ENCODE results near the gene ECE1. TPM values are rescaled to one million over a fixed set of nuclear protein-coding genes. Genes with fewer than 3 reads are reported as not detected.

The ECE1 gene
- total and polyA plus RNA-seq, 2 of the 13 experiments (the other 11 are each of a cell fraction or from before 2014, with no cell fraction given), result 13.5 to 21.2 TPM

DNA sequence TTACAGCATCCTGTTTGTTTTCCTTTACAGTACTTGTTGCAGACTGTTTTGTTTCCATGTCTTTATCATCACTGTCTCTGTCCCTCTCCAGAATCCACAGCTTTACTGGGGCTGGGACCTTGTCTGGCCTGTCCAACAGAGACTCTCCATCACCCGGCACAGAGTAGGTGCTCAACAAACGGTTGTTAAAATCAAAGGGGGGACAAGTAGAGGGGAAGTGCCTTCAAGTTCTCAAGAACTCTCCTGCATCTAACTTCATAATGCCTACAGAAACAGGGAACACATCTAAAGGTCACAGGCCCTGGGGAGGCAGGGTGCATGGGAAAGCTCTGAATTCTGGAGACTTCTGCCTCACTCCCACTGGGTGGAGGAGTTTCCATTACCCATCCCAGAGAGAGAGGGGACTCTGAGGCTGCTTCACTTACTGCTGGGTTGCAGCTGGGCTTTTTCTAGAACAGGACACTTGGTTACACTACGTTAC, 2.3 kb upstream of the ECE1 start:
- TF ChIP-seq, protein P1, sequence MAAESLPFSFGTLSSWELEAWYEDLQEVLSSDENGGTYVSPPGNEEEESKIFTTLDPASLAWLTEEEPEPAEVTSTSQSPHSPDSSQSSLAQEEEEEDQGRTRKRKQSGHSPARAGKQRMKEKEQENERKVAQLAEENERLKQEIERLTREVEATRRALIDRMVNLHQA (CRISPR knock-in tag; IDR thresholded peaks at IDR 0.05), result no peak
- TF ChIP-seq STAT5B (CRISPR knock-in tag; IDR thresholded peaks at IDR 0.05), result no peak
- TF ChIP-seq, protein P2, sequence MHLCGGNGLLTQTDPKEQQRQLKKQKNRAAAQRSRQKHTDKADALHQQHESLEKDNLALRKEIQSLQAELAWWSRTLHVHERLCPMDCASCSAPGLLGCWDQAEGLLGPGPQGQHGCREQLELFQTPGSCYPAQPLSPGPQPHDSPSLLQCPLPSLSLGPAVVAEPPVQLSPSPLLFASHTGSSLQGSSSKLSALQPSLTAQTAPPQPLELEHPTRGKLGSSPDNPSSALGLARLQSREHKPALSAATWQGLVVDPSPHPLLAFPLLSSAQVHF (CRISPR knock-in tag; IDR thresholded peaks at IDR 0.05), result no peak
- TF ChIP-seq SP5 (CRISPR knock-in tag; IDR thresholded peaks at IDR 0.05; ENCODE audit: borderline replicate concordance, low read depth), result no peak
- Histone ChIP-seq H2AFZ (ENCODE audit: low read length) (no peak overlapping the region), H3K9ac (ENCODE audit: insufficient read depth, low read depth, low read length) (no peak overlapping the region), H3K27ac (ENCODE audit: extremely low read length, insufficient read depth, low read length) (no peak overlapping the region), H3K9me3 (ENCODE audit: low read length) (no peaks in the 10 kb centered on the region), H3K79me2 (ENCODE audit: insufficient read depth, low read length) (no peaks in the 10 kb centered on the region), H3K27me3 (ENCODE audit: control insufficient read depth in 1 of 2, insufficient read depth in 2 of 2, low read length in 2 of 2) (no peaks in the 10 kb centered on the region), H3K4me2 (ENCODE audit: low read depth, low read length) (no peak overlapping the region), H3K4me3 (replicated peaks in 1 of 3; ENCODE audit: insufficient read depth in 1 of 3, low read depth in 2 of 3, low read length in 3 of 3) (no peak overlapping the region), H3K4me1 (ENCODE audit: insufficient read depth, low read length) (peaks cover 18% of the 10 kb centered on the region), H4K20me1 (ENCODE audit: insufficient read depth, low read length) (no peaks in the 10 kb centered on the region), H3K36me3 (replicated peaks in 1 of 2; ENCODE audit: control insufficient read depth in 1 of 2, insufficient read depth in 2 of 2, low read length in 2 of 2) (no peaks in the 10 kb centered on the region)
- intact Hi-C loops (cut with micrococcal nuclease; ENCODE audit: unreplicated experiment) (no loop called here), in situ Hi-C loops (cut with HindIII; ENCODE audit: extremely low pct_ligation_motif_present, low pct_unique_long_range_greater_than_20kb) (no loop called here)
- CTCF ChIA-PET (ENCODE audit: low intra/inter-chr PET ratio, low total read pairs), result no interaction called here
- ATAC-seq (no peak), FAIRE-seq (no peak), DNase-seq (ENCODE audit: low spot score) (no peak)
- no TSS peak for BruUV-seq (replicated peaks)
- POLR2A ChIA-PET, result no interaction called here
- WGBS (ENCODE audit: low lambda C conversion rate), result 82% methylated on average over 3 of the region's 3 CpGs

DNA sequence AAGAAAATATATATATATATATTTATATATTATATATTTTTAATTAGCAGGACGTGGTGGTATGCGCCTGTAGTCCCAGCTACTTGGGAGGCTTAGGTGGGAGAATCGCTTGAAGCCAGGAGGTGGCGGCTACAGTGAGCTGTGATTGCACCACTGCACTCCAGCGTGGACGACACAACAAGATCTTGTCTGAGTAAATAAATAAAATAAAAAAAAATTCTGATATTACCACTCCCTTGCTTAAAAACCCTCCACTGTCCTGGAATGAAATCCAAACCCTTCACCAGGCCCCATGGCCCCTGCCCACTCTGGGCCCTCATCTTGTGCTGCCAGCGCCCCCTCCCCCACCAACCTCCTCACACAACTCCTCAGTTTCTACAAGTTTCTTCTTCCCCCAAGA, 1.7 kb upstream of the ECE1 start:
- H3K4me3 ChIP-seq (replicated peaks in 1 of 3; ENCODE audit: insufficient read depth in 1 of 3, low read depth in 2 of 3, low read length in 3 of 3), result no peak overlapping the region
- DNase-seq (ENCODE audit: low spot score), result no peak
- no peak overlapping the region for H3K27ac ChIP-seq (ENCODE audit: extremely low read length, insufficient read depth, low read length)
- FAIRE-seq, result no peak
- CTCF ChIA-PET (ENCODE audit: low intra/inter-chr PET ratio, low total read pairs), result no interaction called here
- no peaks in the 10 kb centered on the region for H3K36me3 ChIP-seq (replicated peaks in 1 of 2; ENCODE audit: control insufficient read depth in 1 of 2, insufficient read depth in 2 of 2, low read length in 2 of 2)
- no peak for ATAC-seq
- BruUV-seq (replicated peaks), result no TSS peak
- peaks cover 20% of the 10 kb centered on the region for H3K4me1 ChIP-seq (ENCODE audit: insufficient read depth, low read length)
- no peaks in the 10 kb centered on the region for H3K9me3 ChIP-seq (ENCODE audit: low read length)
- 93% methylated on average over 7 of the region's 7 CpGs for WGBS (ENCODE audit: low lambda C conversion rate)
- POLR2A ChIA-PET, result no interaction called here
- no peaks in the 10 kb centered on the region for H3K27me3 ChIP-seq (ENCODE audit: control insufficient read depth in 1 of 2, insufficient read depth in 2 of 2, low read length in 2 of 2)
- intact Hi-C loops (cut with micrococcal nuclease; ENCODE audit: unreplicated experiment), result no loop called here
- no peak overlapping the region for H3K4me2 ChIP-seq (ENCODE audit: low read depth, low read length)
- in situ Hi-C loops (cut with HindIII; ENCODE audit: extremely low pct_ligation_motif_present, low pct_unique_long_range_greater_than_20kb), result no loop called here
- no peak overlapping the region for H3K9ac ChIP-seq (ENCODE audit: insufficient read depth, low read depth, low read length)
- H2AFZ ChIP-seq (ENCODE audit: low read length), result no peak overlapping the region
- H4K20me1 ChIP-seq (ENCODE audit: insufficient read depth, low read length), result no peaks in the 10 kb centered on the region
- H3K79me2 ChIP-seq (ENCODE audit: insufficient read depth, low read length), result no peaks in the 10 kb centered on the region
- TF ChIP-seq CREM (IDR thresholded peaks at IDR 0.05), result no peak
- TF ChIP-seq CREM (CRISPR knock-in tag; IDR thresholded peaks at IDR 0.05), result no peak
- TF ChIP-seq, protein P3, sequence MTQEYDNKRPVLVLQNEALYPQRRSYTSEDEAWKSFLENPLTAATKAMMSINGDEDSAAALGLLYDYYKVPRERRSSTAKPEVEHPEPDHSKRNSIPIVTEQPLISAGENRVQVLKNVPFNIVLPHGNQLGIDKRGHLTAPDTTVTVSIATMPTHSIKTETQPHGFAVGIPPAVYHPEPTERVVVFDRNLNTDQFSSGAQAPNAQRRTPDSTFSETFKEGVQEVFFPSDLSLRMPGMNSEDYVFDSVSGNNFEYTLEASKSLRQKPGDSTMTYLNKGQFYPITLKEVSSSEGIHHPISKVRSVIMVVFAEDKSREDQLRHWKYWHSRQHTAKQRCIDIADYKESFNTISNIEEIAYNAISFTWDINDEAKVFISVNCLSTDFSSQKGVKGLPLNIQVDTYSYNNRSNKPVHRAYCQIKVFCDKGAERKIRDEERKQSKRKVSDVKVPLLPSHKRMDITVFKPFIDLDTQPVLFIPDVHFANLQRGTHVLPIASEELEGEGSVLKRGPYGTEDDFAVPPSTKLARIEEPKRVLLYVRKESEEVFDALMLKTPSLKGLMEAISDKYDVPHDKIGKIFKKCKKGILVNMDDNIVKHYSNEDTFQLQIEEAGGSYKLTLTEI (CRISPR knock-in tag; conservative IDR thresholded peaks at IDR 0.05), result no peak
- no peak for TF ChIP-seq JARID2 (CRISPR knock-in tag; IDR thresholded peaks at IDR 0.05; ENCODE audit: insufficient replicate concordance)
- TF ChIP-seq, protein P4, sequence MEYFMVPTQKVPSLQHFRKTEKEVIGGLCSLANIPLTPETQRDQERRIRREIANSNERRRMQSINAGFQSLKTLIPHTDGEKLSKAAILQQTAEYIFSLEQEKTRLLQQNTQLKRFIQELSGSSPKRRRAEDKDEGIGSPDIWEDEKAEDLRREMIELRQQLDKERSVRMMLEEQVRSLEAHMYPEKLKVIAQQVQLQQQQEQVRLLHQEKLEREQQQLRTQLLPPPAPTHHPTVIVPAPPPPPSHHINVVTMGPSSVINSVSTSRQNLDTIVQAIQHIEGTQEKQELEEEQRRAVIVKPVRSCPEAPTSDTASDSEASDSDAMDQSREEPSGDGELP (IDR thresholded peaks at IDR 0.05; ENCODE audit: borderline replicate concordance, low read depth), result no peak
- no peak for TF ChIP-seq RARG (CRISPR knock-in tag; IDR thresholded peaks at IDR 0.05; ENCODE audit: low read depth)
- TF ChIP-seq, protein P5, sequence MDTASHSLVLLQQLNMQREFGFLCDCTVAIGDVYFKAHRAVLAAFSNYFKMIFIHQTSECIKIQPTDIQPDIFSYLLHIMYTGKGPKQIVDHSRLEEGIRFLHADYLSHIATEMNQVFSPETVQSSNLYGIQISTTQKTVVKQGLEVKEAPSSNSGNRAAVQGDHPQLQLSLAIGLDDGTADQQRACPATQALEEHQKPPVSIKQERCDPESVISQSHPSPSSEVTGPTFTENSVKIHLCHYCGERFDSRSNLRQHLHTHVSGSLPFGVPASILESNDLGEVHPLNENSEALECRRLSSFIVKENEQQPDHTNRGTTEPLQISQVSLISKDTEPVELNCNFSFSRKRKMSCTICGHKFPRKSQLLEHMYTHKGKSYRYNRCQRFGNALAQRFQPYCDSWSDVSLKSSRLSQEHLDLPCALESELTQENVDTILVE (CRISPR knock-in tag; IDR thresholded peaks at IDR 0.05), result no peak
- no peak for TF ChIP-seq ATF1 (CRISPR knock-in tag; IDR thresholded peaks at IDR 0.05)
- no peak for TF ChIP-seq EHMT2 (IDR thresholded peaks at IDR 0.05; ENCODE audit: borderline replicate concordance, low read depth, low read length)
- TF ChIP-seq PHF20 (CRISPR knock-in tag; IDR thresholded peaks at IDR 0.05), result no peak
- TF ChIP-seq SMARCC2 (IDR thresholded peaks at IDR 0.05), result no peak
- no peak for TF ChIP-seq ATF7 (IDR thresholded peaks at IDR 0.05)
- no peak for TF ChIP-seq ATF7 (CRISPR knock-in tag; IDR thresholded peaks at IDR 0.05)

All from HepG2 (cell line).